ENCODE results near the gene TBC1D20.
"Not testable (repeated sequence)": the region's sequence is repeated elsewhere in the genome, so short reads cannot be mapped to it uniquely, and the experiment has no call there.

TBC1D20 gene

DNA sequence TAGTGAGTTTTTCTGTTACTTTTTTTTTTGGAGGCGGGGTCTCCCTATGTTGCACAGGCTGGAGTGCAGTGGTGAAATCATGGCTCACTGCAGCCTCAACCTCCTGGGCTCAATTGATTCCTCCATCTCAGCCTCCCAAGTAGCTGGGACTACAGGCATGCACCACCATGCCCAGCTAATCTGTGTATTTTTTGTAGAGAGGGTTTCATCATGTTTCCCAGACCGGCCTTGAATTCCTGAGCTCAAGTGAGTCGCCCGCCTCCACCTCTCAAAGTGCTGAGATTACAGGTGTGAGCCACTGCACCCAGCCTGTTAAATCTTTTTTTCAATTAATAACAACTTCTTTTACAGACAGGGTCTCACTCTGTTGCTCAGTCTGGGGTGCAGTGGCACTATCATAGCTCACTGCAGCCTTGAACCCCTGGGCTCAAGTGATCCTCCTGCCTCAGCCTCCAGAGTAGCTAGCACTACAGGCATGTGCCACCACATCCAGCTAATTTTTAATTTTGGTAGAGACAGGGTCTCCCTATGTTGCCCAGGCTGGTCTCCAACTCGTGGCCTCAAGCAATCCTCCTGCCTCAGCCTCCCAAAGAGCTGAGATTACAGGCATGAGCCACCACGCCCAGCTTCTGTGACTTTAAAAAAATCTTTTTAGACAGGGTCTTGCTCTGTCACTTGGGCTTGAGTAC is 14.4 kb upstream of the TBC1D20 start:
- not testable (repeated sequence) for DNase-seq

DNA sequence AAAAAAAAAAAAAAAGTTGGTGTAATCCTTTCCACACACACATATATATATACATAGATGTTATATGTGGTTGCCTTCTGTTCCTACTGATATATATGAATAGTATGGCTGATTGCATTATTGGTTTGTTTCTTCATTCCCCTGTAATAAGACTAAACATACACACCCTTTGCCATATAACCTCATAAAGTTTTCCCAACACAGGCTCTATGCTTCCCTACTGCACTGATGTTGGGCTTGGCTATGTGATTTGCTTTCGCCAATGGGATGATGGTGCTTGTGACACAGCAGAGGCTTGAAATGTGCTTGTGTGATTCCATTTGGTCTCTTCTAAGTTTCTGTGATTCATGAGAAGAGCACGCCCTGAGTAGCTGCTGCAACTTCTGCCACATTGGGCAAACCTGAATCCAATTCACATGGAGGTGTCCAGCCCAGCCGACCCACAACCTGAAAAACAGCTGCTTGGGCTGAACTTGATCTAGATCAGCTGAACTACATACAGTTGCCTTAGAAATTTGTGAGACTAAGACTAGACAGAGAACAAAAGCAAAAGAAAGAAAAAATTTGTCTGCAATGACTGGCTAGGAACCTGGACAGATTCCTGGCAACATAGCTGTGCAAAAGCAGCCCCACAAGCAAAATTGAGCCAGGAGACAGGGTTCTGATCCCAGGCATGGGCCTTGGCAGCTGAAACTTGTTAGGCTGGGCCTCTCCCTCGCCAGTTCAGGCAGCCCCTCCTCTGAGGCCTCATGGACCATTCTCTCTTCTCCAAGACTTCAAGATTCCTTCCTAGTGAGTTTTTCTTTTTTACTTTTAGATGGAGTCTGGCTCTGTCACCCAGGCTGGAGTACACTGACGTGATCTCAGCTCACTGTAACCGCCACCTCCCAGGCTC is 13.4 kb upstream of the TBC1D20 start:
- DNase-seq, result no peak

DNA sequence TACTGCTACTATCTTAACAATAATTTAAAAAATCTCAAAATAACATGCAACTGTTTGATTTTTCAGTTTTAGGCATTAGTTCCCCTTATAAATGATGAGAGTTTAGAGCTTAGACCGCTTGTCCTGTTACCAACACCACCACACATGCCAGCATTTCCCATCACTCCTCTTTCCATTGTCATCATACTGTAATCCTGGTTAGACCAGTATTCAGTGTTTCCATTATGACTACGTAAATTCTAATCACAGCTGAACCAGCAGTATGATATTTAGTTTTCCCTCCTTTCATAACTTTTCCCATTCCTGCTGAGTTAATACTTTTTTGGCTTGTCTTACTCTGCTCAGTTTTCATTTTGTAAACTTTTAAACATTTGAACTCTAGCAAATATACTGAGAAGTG is 12.2 kb upstream of the TBC1D20 start:
- DNase-seq, result no peak

DNA sequence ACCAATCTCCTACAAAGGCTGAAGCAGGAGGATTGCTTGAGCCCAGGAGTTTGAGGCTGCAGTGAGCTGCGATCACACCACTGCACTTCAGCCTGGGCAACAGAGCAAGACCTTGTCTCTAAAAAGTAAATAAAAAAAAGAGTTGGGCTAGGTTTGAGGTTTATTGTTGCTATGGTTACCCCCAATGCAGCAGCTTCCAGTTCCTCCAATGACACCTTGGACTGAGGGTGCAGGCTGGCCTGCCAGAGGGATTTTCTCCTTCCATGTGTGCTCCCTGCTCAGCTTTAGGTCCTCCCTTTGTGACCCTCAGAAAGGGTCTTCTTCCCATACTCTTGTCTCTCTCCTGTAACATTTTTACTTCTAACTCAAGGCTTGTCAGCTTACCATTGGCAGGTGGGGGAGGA is 10.6 kb upstream of the TBC1D20 start:
- DNase-seq, result no peak

DNA sequence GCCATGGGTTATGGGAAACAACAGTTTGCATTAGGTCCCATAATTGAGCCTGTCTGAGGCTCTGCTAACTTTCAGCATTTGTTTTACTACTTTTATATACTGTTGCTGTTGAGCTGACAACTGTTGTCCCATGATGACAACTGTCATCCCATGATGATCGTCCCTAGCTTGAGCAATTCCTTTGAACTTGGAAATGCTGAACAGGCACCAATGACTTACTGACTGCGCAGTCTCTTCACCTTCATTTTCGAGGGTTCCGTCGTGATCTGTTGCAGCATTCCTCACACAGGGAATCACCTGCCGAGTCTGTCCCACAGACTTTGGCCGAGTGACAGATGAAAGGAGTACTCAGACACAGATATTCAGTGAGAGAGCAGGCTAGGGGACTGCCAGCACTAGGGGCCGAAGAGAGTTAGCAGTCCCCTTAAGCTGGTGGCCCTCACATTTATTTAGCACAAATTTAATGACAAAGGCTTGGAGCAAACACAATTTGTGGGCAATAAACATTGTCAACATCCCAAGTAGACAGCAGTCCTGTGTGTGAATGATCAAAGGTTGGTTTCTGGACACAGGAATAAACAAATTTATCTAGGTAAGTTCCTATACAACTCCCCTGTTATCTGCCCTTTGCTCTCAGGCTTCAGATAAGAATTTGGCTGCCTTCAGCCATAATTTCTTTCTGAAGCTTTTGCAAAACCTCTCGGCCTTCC is 10.0 kb upstream of the TBC1D20 start:
- no peak for DNase-seq

DNA sequence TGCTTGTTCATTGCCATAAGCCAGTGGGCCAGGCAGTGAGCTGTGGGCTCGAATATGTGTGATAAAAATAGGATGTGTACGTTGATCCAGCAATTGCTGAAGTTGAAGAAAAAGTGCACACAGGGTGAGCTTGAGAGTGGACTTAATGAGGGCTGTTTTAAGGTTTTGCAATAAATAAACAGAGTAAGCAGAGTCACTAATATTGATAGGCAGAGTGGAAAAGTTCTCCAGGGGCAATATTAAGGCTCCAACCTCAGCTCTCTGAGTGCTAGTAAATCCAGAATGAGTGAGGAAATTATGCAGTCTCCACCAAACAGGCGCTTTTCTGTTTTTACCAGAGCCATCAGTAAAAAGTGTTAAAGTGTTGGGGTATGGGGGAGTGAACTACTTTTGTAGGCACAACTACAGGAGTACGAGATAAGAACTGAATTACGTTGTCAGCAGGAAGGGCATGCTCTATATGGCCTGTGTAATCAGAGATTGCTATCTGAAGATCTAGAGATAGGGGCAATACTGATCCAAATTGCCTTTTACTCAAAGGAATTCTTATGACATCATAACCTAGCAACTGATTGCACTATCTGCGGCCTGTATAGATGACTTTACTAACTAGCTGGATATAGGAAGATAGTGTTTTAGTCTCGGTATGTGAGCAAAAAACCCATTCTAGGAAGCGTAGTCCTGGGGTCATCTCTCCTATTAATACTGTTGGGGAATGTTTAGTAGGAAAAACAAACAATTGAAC is 7.6 kb upstream of the TBC1D20 start:
- no peak for DNase-seq

DNA sequence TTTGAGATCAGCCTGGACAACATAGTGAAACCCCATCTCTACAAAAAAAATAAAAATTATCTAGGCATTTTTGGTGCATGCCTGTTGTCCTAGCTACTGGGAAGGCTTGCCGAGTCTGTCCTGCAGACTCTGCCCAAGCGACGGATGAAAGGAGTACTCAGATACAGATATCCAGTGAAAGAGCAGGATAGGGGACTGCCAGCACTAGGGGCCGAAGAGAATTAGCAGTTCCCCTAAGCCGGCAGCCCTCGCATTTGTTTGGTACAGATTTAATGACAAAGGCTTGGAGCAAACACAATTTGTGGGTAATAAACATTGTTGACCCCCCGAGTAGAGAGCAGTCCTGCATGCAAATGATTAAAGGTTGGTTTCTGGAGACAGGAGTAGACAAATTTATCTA is 5.4 kb upstream of the TBC1D20 start:
- no peak for DNase-seq

DNA sequence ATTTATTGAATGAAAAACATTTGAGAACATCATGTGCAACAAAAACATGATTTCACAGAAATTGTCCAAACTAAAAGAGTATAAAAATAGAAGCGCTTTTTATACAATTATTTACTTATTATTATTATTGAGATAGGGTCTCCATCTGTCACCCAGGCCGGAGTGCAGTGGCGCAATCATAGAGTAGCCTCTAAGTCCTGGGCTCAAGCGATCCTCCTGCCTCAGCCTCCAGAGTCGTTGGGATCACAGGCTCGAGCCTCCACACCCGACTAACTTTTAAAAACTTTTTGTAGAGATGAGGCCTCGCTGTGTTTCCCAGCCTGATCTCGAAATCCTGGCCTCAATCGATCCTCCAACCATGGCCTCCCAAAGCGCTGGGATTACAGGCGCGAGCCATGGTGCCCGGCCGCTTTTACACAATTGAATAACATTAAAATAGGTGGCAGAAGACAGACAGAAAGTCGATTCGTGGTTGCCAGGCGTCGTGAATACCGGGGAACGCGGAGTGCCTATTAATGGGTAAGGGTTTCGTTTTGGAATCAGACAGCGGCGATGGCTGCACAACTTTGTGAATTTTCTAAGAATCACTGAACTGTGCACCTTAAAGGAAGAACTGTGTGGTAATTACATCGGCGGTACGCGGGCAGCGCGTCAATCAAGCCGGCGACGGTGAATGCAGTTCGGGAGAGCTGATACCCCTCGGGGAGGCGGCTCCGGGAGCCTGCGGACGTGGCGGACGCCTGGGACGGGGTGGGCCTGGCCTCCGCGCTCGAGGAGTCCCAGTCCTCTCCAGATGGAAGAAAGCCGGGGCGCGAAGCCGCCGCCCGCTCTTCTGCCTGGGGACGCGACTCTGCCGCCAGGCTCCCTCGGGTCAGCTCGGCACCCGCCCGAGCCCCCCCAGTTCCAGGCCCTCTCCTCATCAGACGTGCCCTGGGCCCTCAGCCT is 807 bp downstream of the TBC1D20 start:
- peak in 26 of 58 donors; percentile 32 to 81 (median 52) for DNase-seq

DNA sequence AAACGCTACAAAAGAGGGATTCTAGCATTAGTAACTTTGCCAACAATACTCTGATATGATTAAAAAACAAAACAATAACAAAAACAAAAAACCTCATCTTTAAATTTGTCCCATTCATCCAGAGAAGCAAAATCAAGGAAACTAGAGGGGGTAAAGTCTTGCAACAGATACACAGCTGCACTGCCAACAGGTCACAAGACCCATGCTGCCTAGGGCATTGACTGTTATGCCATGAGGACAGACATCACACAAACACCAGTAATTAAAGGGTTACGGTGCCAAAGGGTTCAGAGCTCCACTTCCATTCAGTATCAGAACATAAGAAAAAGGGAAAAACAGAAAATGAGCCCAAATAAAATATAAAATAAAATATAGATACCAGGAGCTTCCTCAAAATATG is 1.6 kb downstream of the TBC1D20 start:
- peak in 1 of 58 donors; percentile 11 for DNase-seq

DNA sequence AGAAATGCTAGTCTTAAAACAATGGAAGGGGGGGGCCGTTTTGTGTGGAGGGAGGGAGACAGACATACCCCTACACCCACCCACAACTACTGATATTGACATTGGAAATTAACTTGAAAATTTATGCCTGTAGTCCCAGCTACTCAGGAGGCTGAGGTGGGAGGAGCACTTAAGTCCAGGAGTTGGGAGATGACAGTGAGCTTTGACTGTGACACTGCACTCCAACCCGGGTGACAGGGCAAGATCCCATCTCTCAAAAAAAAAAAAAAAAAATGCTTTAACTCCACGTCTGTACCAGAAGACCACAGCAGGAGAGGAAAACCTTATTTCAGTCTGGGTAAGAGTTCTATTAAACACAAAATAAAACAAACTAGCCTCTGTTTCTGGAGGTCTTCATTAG is 2.2 kb downstream of the TBC1D20 start:
- no peak for DNase-seq

DNA sequence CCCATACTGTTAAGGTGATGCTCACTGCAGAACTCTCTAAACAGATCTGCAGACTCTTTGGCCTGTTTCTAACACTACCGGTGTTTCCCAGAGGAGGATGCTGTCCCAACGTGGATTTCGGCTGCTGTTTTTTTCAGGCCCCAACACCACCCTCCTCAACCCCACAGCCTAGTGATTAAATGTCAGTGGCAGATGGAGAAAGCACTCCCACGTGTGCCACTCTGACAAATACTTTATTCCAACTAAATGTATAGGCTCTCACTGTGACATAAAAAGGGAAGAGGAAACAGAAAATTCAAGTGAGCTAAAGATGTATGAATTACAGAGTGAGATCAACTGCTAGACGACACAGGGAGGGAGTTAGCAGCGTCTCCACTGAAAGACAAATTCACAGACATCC is 3.6 kb downstream of the TBC1D20 start:
- no peak for DNase-seq

DNA sequence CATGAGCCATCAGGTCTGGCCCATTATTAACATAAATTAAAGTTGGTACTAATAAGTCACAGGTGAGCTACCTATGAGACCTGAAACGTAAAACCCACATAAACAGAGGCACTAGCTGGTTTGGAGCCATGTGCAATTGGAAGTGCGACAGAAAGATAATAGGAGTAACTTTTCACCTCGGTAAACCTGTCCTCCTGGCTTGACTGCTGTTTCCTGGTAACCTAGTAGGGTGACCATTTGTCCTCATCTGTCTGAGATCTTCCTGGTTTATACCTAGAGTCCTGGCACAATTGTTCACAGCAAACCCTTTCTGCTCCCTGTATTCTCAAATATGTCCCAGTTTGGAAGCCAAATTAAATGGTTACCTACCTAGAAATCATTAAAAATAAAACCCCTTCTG is 7.4 kb downstream of the TBC1D20 start:
- DNase-seq, result no peak

DNA sequence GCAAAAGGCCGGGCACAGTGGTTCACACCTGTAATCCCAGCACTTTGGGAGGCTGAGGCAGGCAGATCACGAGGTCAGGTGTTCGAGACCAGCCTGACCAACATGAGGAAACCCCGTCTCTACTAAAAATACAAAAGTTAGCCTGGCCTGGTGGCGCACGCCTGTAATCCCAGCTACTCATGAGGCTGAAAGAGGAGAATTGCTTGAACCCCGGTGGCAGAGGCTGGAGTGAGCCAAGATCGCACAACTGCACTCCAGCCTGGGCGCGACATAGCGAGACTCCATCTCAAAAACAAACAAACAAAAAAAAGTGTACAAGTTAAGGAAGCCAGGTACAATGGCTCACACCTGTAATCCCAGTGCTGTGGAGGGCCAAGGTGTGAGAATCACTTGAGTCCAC is 10.3 kb downstream of the TBC1D20 start:
- DNase-seq, result not testable (repeated sequence)

DNA sequence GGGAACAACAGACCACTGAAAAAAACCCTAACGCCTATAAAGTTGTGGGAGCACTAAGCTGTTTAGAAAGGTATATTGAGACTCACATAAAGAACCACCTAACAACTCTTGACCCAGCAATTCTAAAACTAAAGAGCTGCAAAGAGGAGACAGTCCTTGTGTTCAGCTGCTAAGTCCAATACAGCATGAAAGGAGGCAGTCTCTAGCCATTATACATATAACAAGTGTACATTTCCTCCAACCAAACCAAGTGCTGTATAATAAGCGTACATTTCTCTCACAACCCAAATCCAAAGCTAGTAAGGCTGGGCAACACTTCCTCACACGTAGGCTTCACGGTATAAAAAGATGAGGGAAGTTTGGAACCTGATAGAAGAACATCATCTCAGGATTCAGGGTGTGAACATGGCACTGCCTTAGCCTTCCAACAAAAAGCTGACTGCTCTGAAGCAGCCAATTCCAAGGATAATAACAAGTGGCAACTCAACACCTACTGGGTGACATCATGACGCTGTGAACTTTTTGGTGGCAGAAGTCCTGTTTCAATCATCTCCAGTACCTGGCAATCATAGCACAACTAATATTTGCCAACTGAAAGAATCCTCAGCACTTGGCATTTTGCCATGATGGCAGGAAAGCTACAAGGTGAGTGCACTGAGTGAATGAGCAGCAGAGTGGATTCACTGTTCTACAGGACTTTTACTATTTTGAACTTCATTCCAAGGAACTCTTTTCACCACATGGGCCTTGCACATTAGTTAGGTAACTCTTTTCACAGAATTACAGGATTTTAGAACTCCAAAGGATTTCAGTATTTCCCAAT is 16.6 kb downstream of the TBC1D20 start:
- DNase-seq, result no peak

DNA sequence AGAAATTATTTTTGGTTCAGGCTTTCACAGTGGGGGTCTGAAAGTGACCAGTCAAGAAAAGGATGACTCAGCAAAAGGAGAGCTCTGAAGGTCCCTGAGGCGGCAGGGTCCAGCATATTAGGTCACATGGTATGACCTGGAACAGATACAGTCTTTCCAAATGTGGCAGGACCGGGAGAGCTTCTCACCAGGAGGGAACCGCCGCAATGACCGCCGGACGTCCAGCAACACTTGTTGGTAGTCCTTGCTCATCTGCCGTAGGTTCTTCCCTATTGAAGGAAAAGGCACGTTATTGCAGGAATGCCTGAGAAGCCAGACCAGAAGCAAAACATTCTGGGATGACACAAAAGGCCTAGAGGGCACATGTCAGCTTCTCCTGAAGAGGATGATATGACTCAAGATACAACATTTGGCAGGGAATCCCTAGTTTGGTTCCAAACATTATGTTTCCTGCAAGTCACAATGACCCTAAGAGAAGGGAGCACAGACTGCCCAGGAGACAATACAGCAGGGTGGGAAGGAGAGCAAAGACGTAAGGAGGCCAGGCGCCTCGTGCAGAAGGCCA is 17.4 kb downstream of the TBC1D20 start:
- DNase-seq, result peak in 2 of 58 donors; percentile 14 to 21

DNA sequence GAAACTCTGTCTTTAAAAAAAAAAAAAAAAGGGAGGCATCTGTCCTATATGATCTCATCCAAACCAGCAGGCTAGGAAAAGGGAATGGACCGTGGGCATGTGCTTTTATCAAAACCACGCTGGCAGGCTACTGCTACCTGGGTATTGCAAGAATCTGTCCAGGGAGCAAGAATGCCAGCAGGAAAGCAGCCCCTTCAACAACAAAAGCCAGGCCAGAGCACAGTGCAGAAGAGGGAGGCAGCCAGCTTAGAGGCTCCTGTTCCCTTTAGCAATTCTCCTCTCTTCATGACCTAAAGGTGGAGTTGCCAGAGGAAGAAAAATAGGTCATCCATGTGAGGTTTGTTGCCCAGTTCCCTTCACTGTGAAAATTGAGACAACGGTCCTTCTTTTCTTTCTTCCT is 18.2 kb downstream of the TBC1D20 start:
- no peak for DNase-seq

DNA sequence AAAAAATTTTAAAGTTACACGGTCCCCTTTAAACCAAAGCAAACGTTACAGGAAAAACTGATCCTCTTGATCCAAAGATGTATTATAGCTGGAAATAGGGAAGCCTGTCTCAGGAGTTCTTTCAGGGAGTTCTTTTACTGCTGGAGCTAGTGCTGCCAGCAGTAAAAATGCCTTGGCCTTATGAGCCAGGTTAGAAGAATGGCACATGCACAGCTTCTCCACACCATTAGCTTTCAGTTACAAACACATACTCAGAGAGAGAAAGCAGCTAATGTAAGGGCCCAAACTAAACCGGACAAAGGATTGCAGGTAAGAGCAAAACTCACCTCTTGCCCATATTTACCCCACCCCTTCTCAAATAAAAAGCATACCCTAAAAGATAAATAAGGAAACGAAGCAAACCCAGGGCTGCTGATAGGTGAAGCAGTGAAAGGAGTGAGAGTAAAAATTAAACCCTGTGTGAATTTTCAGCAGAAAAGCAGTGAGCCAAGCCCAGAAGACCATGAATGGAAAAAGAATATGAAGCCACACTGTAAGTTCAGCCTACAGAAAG is 19.0 kb downstream of the TBC1D20 start:
- no peak for DNase-seq

DNA sequence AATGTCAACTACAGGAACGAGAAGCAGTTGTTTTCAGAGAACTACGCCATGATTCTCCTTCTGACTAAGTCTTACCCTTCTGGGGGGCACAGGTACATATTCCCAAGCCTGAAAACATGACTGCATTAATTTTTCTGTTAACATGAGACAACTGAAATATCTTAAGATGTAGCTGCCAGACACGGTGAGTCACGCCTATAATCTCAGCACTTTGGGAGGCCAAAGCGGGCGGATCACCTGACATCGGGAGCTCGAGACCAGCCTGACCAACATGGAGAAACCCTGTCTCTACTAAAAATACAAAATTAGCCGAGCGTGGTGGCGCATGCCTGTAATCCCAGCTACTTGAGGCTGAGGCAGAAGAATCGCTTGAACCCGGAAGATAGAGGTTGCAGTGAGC is 21.7 kb downstream of the TBC1D20 start:
- no peak for DNase-seq

DNA sequence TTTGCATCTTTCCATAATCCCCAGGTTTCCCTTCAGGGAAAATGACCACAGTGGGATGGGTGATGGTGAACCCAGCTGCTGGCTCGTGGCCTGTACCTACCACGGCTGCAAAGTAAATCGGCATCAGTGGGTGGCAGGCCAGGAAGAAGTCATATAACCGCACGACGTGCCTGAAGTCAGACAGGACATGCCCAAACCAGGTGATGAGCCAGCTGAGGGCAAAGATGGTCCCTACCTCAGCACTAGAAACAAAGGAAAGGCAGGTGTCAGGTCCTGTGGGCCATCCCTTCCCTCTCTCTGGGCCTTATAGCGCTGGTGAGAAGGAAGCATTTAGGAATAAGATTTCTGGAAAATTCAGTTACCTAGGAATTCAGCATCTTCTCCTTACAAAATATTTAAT is 22.2 kb downstream of the TBC1D20 start:
- no peak for DNase-seq
